Skin epidermis (tissue), 12 donors: Measurements from ENCODE around the gene RAPGEF2.

ENCODE experiments used
- H3K27ac ChIP-seq, 21 experiments: fragments of 200-600 bp; sonication (generic) in 11 of 21; one replicate each; pipeline ENCODE4 v1.5.0; 2020; ENCODE audit warnings: mild to moderate bottlenecking in 3 of 21, inconsistent platforms in 2 of 21, moderate library complexity in 2 of 21
- H3K4me3 ChIP-seq, 7 experiments: fragments of 200-600 bp; sonication (generic) in 2 of 7; one replicate each; pipeline ENCODE4 v1.5.0; 2020; ENCODE audit warnings: inconsistent platforms in 2 of 7, mild to moderate bottlenecking in 2 of 7, moderate library complexity in 1 of 7

The RAPGEF2 gene

GRCh38 chr4:159126716-159127115, 23.8 kb downstream of the RAPGEF2 start:
- no peak overlapping the region for H3K4me3 ChIP-seq
- H3K27ac ChIP-seq: no peak overlapping the region

- no peak overlapping the region for H3K27ac ChIP-seq
- no peak overlapping the region for H3K4me3 ChIP-seq
Measured at GRCh38 chr4:159127745-159128518, 25.1 kb downstream of the RAPGEF2 start.

GRCh38 chr4:159129814-159130550, 27.1 kb downstream of the RAPGEF2 start:
- Histone ChIP-seq H3K27ac (no peak overlapping the region), H3K4me3 (no peak overlapping the region)

- H3K27ac ChIP-seq: no peak overlapping the region
Measured at GRCh38 chr4:159131564-159131963, 28.7 kb downstream of the RAPGEF2 start.

GRCh38 chr4:159134429-159134828, 31.6 kb downstream of the RAPGEF2 start:
- no peak overlapping the region for H3K4me3 ChIP-seq
- H3K27ac ChIP-seq: no peak overlapping the region

More at GRCh38 chr4:159131564-159131963, 28.7 kb downstream of the RAPGEF2 start:
- no peak overlapping the region for H3K4me3 ChIP-seq

GRCh38 chr4:159137176-159137575, 34.3 kb downstream of the RAPGEF2 start:
- Histone ChIP-seq H3K27ac (no peak overlapping the region), H3K4me3 (no peak overlapping the region)

- Histone ChIP-seq H3K4me3 (no peak overlapping the region), H3K27ac (peak overlapping the region in 1 of 21 experiments; percentile 21)
Measured at GRCh38 chr4:159138436-159138835, 35.6 kb downstream of the RAPGEF2 start.

- Histone ChIP-seq H3K27ac (no peak overlapping the region), H3K4me3 (no peak overlapping the region)
Measured at GRCh38 chr4:159141193-159141592, 38.3 kb downstream of the RAPGEF2 start.

GRCh38 chr4:159142241-159142640, 39.4 kb downstream of the RAPGEF2 start:
- H3K27ac ChIP-seq: no peak overlapping the region
- H3K4me3 ChIP-seq: no peak overlapping the region

- H3K4me3 ChIP-seq: no peak overlapping the region
- H3K27ac ChIP-seq: no peak overlapping the region
Measured at GRCh38 chr4:159142681-159143384, 40.0 kb downstream of the RAPGEF2 start.

- no peak overlapping the region for H3K4me3 ChIP-seq
- H3K27ac ChIP-seq: no peak overlapping the region
Measured at GRCh38 chr4:159143687-159144086, 40.8 kb downstream of the RAPGEF2 start.

GRCh38 chr4:159144112-159144694, 41.3 kb downstream of the RAPGEF2 start:
- Histone ChIP-seq H3K27ac (no peak overlapping the region), H3K4me3 (no peak overlapping the region)

GRCh38 chr4:159145318-159145991, 42.6 kb downstream of the RAPGEF2 start:
- Histone ChIP-seq H3K4me3 (no peak overlapping the region), H3K27ac (no peak overlapping the region)

- H3K27ac ChIP-seq: no peak overlapping the region
Measured at GRCh38 chr4:159145992-159146330, 43.1 kb downstream of the RAPGEF2 start.

GRCh38 chr4:159146488-159146887, 43.6 kb downstream of the RAPGEF2 start:
- no peak overlapping the region for H3K27ac ChIP-seq
- no peak overlapping the region for H3K4me3 ChIP-seq

More at GRCh38 chr4:159145992-159146330, 43.1 kb downstream of the RAPGEF2 start:
- no peak overlapping the region for H3K4me3 ChIP-seq

GRCh38 chr4:159148441-159148840, 45.6 kb downstream of the RAPGEF2 start:
- H3K4me3 ChIP-seq: no peak overlapping the region
- H3K27ac ChIP-seq: no peak overlapping the region

- Histone ChIP-seq H3K27ac (no peak overlapping the region), H3K4me3 (no peak overlapping the region)
Measured at GRCh38 chr4:159149666-159150065, 46.8 kb downstream of the RAPGEF2 start.

GRCh38 chr4:159150396-159150795, 47.5 kb downstream of the RAPGEF2 start:
- Histone ChIP-seq H3K4me3 (no peak overlapping the region), H3K27ac (no peak overlapping the region)

- Histone ChIP-seq H3K4me3 (no peak overlapping the region), H3K27ac (no peak overlapping the region)
Measured at GRCh38 chr4:159150821-159151390, 48.0 kb downstream of the RAPGEF2 start.
